AG04449 (cell line): ENCODE measurements around the gene SH2D4B.

ENCODE experiments used
- CTCF ChIA-PET: fragments of 350-600 bp; formaldehyde crosslinking; extraction: SDS; loops from one replicate; lab custom pipeline; 2021; ENCODE audit warnings: antibody characterized with exemption; lab: Yijun Ruan, JAX
- POLR2A ChIA-PET: fragments of 400-600, 350-600 bp; formaldehyde crosslinking; extraction: SDS; loops from one replicate; lab custom pipeline; 2020; ENCODE audit warnings: antibody characterized with exemption, inconsistent platforms; lab: Yijun Ruan, JAX
- DNase-seq: peaks from one replicate; pipeline ENCODE4 v3.0.0-alpha.2; 2010; ENCODE audit warnings: low read depth, low spot score
- H3K4me3 ChIP-seq: 2 replicates; pipeline ENCODE4 v1.5.1; 2011; ENCODE audit warnings: low read depth, mild to moderate bottlenecking, control low read depth, low read length
- TF ChIP-seq, protein P1 (sequence below): IDR thresholded peaks from one replicate; pipeline ENCODE4 v1.5.1; 2011; ENCODE audit warnings: mild to moderate bottlenecking, moderate library complexity, low read length, control low read depth, inconsistent platforms; ENCODE audit not compliant: insufficient read depth; ENCODE audit errors: missing control alignments

The SH2D4B gene

DNA sequence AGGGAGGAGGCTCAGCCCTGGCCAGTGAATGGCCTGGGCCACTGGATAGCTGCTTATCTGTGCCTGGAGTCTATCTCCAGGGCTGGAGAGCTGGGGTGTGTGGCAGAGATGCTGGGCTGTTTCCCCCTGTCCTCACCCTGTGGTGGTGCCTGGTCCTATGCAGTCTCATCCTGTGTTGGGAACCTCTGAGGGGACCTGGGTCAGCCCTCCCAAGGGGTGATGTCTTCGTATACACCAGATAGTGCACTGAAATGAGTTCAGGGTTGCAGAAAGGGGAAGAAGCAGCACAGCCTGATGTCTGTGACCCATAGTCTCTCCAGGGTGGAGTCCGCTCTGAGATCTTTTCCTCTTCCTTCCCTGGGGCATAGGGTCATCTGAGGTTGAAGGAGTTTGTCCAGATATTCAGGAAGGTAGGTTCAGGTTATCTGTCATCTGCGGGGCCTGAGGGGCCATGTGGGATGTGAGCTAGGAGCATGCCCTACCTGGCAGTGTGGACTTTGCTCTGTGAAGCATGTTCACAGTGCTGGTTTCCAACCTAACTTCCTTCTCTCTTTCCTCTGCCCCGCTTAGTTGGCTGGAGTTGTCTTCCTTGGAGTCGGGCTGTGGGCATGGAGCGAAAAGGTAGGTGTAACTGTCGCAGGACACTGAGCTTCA lies 33.4 kb upstream of the SH2D4B start:
- CTCF ChIA-PET, result interaction anchor here (1.2 to 21.6 kb wide), 12 partner anchors 7 to 96 kb away, joined by 3 to 717 read pairs (median 11); partner anchors contain the start of gene TSPAN14
- POLR2A ChIA-PET, result no interaction called here
- no peak for DNase-seq
- no peak overlapping the region for H3K4me3 ChIP-seq
- TF ChIP-seq, protein P1, sequence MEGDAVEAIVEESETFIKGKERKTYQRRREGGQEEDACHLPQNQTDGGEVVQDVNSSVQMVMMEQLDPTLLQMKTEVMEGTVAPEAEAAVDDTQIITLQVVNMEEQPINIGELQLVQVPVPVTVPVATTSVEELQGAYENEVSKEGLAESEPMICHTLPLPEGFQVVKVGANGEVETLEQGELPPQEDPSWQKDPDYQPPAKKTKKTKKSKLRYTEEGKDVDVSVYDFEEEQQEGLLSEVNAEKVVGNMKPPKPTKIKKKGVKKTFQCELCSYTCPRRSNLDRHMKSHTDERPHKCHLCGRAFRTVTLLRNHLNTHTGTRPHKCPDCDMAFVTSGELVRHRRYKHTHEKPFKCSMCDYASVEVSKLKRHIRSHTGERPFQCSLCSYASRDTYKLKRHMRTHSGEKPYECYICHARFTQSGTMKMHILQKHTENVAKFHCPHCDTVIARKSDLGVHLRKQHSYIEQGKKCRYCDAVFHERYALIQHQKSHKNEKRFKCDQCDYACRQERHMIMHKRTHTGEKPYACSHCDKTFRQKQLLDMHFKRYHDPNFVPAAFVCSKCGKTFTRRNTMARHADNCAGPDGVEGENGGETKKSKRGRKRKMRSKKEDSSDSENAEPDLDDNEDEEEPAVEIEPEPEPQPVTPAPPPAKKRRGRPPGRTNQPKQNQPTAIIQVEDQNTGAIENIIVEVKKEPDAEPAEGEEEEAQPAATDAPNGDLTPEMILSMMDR, result no peak

DNA sequence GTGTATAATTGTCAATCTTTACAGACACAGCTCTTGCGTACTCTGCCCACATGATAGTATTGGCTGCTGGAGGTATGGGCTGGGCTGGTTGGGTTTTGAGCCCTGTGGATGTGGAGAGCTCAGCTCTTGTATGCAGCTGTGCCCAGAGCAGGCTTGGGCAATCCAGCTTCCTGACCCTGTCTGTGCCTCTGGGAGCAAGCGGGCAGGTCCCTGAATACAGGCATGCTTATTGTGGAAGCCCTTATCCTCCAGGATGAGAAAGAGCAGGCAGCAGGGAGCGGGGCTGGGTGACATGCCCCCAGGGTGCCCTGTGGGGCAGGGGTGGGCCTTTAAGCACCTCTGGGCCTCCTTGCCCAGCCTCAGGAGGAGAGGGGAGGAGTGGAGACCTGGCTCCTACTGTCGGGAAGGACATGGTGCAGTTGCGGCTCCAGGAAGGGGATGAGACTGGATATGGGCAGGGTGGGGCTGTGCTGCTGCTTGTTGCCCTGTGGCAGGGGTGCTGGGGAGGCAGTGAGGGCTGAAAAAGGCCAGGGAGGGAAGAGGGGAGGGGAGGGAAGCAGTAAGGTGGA lies 32.7 kb upstream of the SH2D4B start:
- TF ChIP-seq, protein P1, result no peak
- ChIA-PET POLR2A (interaction anchor here (1.5 kb wide), 1 partner anchor 52 kb away, joined by 8 read pairs; the partner anchor contains the start of gene TSPAN14), CTCF (interaction anchor here (1.0 to 21.6 kb wide), 22 partner anchors 7 to 158 kb away, joined by 3 to 717 read pairs (median 8); partner anchors contain the start of gene TSPAN14)
- no peak overlapping the region for H3K4me3 ChIP-seq
- no peak for DNase-seq

GRCh38 chr10:80506189-80506575 lies 31.5 kb upstream of the SH2D4B start:
- POLR2A ChIA-PET, result interaction anchor here (1.0 to 1.5 kb wide), 2 partner anchors 47 to 53 kb away, joined by 3 to 8 read pairs; partner anchors contain the start of gene TSPAN14
- CTCF ChIA-PET, result interaction anchor here (0.7 to 21.6 kb wide), 28 partner anchors 8 to 419 kb away, joined by 3 to 717 read pairs (median 6); partner anchors contain the start of genes PRXL2A and TSPAN14

DNA sequence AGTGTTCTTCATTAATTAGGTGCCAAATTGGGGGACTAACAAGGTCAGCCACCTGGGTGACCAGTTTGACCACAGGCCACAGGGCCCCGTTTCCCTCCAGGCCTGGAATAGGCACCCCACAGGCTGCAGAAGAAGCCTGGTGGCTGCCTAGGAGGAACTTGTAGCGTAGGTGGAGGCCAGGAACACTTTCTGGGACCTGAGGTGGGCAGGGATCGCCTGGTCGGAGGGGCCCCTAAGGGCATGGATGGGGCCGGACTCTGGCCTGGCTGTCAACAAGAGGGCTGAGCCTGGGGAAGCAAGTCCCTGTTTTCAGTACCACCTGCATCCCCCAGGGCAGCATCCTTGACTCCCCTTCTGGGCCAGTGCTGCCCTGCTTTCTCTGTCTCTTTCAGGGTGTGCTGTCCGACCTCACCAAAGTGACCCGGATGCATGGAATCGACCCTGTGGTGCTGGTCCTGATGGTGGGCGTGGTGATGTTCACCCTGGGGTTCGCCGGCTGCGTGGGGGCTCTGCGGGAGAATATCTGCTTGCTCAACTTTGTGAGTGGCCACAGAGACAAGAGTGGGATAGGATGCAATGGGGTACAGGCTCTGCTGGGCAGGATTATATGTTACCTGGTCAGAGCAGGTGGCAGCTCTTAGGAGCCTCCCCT lies 30.7 kb upstream of the SH2D4B start:
- no peak overlapping the region for H3K4me3 ChIP-seq
- TF ChIP-seq, protein P1, result no peak
- DNase-seq, result no peak
- CTCF ChIA-PET, result interaction anchor here (0.9 to 21.6 kb wide), 6 partner anchors 9 to 125 kb away, joined by 3 to 717 read pairs (median 16); partner anchors contain the start of gene TSPAN14
- POLR2A ChIA-PET, result no interaction called here

More at GRCh38 chr10:80506189-80506575, 31.5 kb upstream of the SH2D4B start:
- DNase-seq, result no peak
- no peak overlapping the region for H3K4me3 ChIP-seq
- TF ChIP-seq, protein P1, result no peak

DNA sequence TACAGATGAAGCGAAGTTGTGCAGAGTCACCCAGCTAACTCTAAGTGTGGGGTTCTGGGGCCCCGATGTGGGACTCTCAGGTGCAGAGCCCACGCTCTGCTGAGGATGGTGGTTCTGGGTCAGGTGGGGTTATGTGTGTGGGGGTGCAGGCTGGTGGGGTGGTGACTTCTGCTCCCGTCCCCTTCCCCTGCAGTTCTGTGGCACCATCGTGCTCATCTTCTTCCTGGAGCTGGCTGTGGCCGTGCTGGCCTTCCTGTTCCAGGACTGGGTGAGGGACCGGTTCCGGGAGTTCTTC lies 28.6 kb upstream of the SH2D4B start:
- no peak overlapping the region for H3K4me3 ChIP-seq
- ChIA-PET POLR2A (interaction anchor here (1.1 to 1.2 kb wide), 2 partner anchors 9 to 48 kb away, joined by 3 to 4 read pairs; no protein-coding TSS in a partner anchor), CTCF (interaction anchor here (0.7 to 21.6 kb wide), 5 partner anchors 11 to 155 kb away, joined by 3 to 717 read pairs (median 3); partner anchors contain the start of gene TSPAN14)
- no peak for DNase-seq
- TF ChIP-seq, protein P1, result no peak
